HFFc6 (cell line): ENCODE measurements around the gene GP1BA. TPM values are rescaled to one million over a fixed set of nuclear protein-coding genes. Genes with fewer than 3 reads are reported as not detected.

Source experiments
- DNase-seq: peaks from one replicate; pipeline ENCODE4 v3.0.0-alpha.2; 2018
- H3K27ac Mint-ChIP-seq: 2 replicates; pipeline ENCODE4 v1.8.0; 2020; ENCODE audit warnings: mild to moderate bottlenecking, mixed read lengths
- H3K27me3 Mint-ChIP-seq: 2 replicates; pipeline ENCODE4 v1.8.0; 2021; ENCODE audit warnings: mild to moderate bottlenecking, moderate library complexity, mixed read lengths; ENCODE audit not compliant: insufficient read depth
- H3K36me3 Mint-ChIP-seq: 2 replicates; pipeline ENCODE4 v1.8.0; 2021; ENCODE audit warnings: low read depth, mixed read lengths
- H3K4me1 Mint-ChIP-seq: 2 replicates; pipeline ENCODE4 v1.8.0; 2020; ENCODE audit warnings: low read depth, mixed read lengths
- H3K4me3 Mint-ChIP-seq: 2 replicates; pipeline ENCODE4 v1.8.0; 2020; ENCODE audit warnings: mild to moderate bottlenecking, moderate library complexity, mixed read lengths
- H3K9me3 Mint-ChIP-seq: 2 replicates; pipeline ENCODE4 v1.8.0; 2020; ENCODE audit warnings: mild to moderate bottlenecking, mixed read lengths
- total RNA-seq, 6 experiments: library from RNA; stranded (reverse); fragmentation: NEBNext Ultra II Directional; extraction: Animal tissue kit (Norgen Biotek cat#: 25700); gene quantifications; 2 replicates in 1 of 6; 3 replicates in 5 of 6; pipeline ENCODE4 v1.2.3, GENCODE V29; 2021
- TF ChIP-seq, protein P1 (sequence below): fragments of 200-600 bp; sonication (generic); IDR thresholded peaks from 2 replicates; pipeline ENCODE4 v1.5.0; 2021; ENCODE audit warnings: antibody characterized with exemption, mild to moderate bottlenecking

GP1BA gene
- total RNA-seq, 6 experiments from 2014 or later = not detected

DNA sequence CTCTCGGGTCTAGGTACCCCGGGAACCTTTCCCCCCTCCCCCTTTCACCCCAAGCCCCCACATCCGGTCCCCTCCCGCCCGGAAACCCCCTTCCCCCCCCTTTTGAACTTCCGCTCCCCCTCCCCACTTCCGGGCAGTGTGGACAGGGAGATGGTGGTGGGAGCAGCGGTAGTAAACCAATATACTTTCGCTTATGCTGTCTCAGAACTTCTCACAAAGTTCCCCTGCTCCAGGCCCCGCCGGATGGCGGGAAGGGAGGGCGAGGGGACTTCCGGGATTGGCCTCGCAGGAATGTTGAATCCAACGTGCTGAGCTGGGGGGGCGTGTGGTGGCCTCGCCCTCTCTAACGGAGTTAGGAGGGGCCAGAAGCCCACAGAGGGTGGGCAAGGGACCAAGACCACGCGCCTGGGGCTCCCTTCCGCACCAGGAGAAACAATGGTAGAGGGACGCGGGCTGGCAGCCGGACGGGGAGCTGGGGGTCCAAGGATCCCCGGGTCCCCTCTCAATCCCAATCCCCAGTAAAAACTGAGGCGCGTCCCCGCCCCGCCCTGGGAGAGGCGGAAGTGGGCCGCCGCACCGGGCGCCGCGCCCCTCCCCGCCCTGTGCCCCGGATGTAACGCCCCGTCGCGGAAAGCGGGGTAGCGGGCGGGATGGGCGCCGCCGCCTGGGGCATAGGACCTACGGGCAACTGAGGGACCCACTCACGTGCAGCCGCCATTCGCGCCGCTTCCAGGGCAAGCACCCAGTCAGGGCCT lies 15.5 kb downstream of the GP1BA start:
- H3K27ac Mint-ChIP-seq = peak overlapping the region; percentile 93
- no peaks in the 10 kb centered on the region for H3K9me3 Mint-ChIP-seq
- H3K4me3 Mint-ChIP-seq = peak overlapping the region; percentile 91
- H3K27me3 Mint-ChIP-seq = peaks cover 11% of the 10 kb centered on the region
- peak; percentile 49 for DNase-seq
- peaks cover 63% of the 10 kb centered on the region for H3K4me1 Mint-ChIP-seq
- TF ChIP-seq, protein P1, sequence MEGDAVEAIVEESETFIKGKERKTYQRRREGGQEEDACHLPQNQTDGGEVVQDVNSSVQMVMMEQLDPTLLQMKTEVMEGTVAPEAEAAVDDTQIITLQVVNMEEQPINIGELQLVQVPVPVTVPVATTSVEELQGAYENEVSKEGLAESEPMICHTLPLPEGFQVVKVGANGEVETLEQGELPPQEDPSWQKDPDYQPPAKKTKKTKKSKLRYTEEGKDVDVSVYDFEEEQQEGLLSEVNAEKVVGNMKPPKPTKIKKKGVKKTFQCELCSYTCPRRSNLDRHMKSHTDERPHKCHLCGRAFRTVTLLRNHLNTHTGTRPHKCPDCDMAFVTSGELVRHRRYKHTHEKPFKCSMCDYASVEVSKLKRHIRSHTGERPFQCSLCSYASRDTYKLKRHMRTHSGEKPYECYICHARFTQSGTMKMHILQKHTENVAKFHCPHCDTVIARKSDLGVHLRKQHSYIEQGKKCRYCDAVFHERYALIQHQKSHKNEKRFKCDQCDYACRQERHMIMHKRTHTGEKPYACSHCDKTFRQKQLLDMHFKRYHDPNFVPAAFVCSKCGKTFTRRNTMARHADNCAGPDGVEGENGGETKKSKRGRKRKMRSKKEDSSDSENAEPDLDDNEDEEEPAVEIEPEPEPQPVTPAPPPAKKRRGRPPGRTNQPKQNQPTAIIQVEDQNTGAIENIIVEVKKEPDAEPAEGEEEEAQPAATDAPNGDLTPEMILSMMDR = no peak
- peaks cover 48% of the 10 kb centered on the region for H3K36me3 Mint-ChIP-seq

DNA sequence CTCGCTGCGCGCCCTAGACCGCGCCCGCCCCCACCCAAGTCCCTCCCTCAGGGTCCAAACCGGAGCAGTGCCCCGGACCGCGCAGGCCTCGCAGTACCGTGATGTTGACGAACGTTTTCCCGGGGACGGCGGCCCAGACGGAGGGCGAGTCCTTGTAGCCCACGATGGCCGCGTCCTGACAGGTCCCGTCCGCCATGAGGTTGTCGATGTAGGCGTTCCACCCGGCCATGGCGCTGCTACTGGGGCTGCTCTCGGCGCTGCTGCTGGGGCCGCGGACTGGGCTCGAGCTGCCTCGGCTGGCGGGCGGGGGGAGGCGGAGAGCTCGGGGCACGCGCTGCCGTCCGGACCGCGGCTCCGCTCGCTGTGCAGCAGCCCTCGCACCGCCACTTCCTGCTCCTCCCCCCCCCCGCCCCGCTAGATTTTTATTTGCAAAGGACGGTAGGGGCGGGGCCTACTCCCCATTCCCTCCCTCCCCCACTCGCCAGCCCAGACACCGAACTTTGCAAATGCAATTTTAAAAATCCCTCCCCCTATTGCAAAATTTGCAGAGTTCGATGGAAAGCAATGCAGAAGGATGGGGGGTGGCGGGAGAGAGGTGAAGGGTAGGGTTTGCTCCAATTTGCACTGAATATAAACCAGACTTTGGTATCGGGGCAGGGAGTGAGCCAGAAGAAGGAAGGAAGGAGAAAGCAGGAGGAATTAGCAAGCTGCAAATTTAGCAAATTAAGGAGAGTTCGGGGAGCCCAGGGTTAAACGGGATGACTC lies 16.3 kb downstream of the GP1BA start, which contains the start of gene PFN1:
TSS of gene PFN1 (minus strand) at position 365 of the 765 bp plus-strand sequence. CDS start at position 229, 136 bp downstream.
- Mint-ChIP-seq H3K36me3 (peaks cover 41% of the 10 kb centered on the region), H3K4me3 (peak within 1 kb of the TSS; percentile 91), H3K4me1 (peaks cover 63% of the 10 kb centered on the region), H3K27me3 (peaks cover 11% of the 10 kb centered on the region), H3K9me3 (no peaks in the 10 kb centered on the region), H3K27ac (peak within 1 kb of the TSS; percentile 93)
- TF ChIP-seq, protein P1 = no peak
- peak; percentile 85 for DNase-seq

DNA sequence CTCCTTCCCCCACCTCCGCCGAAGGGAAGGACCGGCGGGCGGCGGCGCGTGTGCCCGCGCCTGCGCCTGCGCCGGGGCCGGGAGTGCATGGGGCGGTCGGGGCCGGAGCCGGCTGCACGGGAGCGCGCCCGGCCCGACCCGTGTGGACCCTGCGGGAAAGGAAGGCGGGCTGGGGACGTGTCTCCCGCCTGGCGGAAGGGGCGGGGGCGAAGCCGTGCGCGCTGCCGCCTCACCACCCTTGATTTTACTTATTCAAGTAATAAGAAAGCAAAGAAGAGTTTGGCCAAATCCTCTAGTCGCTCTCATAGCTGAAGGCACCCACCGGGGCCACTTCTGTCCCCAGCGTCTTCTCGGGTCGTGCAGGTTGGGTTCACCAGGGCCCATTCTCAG lies 16.8 kb downstream of the GP1BA start:
- peak; percentile 80 for DNase-seq
- peaks cover 64% of the 10 kb centered on the region for H3K4me1 Mint-ChIP-seq
- peaks cover 11% of the 10 kb centered on the region for H3K27me3 Mint-ChIP-seq
- peak overlapping the region; percentile 84 for H3K27ac Mint-ChIP-seq
- TF ChIP-seq, protein P1 = no peak
- H3K9me3 Mint-ChIP-seq = no peaks in the 10 kb centered on the region
- H3K4me3 Mint-ChIP-seq = peak overlapping the region; percentile 91
- peaks cover 38% of the 10 kb centered on the region for H3K36me3 Mint-ChIP-seq

DNA sequence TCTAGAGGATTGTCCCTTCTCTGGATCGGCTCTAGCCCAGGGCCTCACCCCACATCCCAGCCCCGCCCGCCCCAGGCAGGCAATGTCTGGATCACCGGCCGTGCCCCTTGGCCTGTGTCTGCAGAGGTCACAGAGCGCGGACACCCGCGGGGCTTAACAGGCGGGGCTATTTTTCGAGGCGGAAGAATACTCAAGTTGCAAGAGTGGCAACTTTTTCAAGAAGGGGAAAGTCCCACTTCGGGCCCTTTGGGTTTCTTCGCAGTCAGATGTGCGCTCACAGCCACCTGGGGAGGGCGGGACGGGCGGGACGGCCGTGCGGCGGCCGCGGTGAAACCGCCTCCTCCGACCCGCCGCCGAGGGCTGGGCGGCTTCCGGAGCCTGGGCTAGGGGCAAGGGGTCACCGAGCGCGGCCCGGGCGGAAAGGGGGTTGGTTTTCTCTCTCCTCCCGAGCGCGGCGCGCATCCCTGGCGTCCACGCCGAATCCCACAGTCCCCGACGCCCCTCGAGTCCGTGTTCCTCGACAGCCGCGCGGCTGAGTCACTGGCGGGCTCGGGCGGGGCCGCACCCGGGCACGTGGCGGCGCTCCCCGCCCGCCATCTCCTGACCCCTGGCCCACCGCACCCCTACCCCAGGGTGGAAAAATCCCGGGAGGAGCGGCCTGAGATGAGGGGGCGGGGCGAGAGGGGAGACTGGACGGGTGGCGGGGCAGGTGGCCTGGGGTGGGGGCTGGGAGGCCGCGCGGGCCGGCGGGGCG lies 17.4 kb downstream of the GP1BA start:
- Mint-ChIP-seq H3K27me3 (peaks cover 11% of the 10 kb centered on the region), H3K36me3 (peaks cover 32% of the 10 kb centered on the region), H3K4me3 (peak overlapping the region; percentile 81), H3K9me3 (no peaks in the 10 kb centered on the region), H3K27ac (peak overlapping the region; percentile 84), H3K4me1 (peaks cover 63% of the 10 kb centered on the region)
- TF ChIP-seq, protein P1 = no peak
- DNase-seq = peak; percentile 54

DNA sequence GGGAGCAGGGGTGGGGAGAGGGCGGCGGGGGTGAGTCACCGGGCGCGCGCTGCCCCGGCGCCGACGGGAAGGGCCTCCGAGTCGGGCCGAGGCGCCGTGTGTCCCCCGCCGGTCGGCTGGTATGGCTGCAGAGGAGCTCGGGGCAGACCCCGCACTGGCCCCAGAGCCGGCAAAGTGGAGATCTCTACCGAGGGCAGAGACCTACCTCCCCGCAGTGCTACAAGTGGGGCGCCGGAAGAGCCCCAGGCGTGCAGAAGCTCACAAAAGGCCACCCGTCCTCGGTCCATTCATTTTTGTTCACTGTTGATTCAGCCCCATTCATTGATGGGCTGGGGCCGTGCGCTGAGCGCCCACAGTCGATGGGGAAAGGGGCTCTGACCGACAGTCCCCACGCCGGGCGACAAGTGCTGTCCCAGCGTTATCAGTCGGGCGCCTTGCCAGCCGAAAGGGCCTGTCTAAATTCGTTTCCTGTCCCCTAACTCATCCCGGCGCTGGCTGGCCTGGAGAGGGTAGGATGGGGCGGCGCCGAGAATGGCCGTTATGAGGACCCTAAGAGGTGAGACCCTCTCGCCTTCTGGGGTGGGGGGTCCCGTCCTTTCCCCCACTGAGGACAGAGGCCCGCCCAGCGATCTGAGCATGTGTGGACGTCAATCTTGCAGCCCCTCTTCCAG lies 18.1 kb downstream of the GP1BA start:
- Mint-ChIP-seq H3K4me1 (peaks cover 56% of the 10 kb centered on the region), H3K27ac (peak overlapping the region; percentile 90), H3K9me3 (no peaks in the 10 kb centered on the region), H3K36me3 (peaks cover 25% of the 10 kb centered on the region), H3K4me3 (peak overlapping the region; percentile 80), H3K27me3 (peaks cover 12% of the 10 kb centered on the region)
- TF ChIP-seq, protein P1 = no peak
- no peak for DNase-seq
